ENCODE measurements around the gene TMPRSS5.
A peak's percentile ranks its signal among the peaks of the same experiment; 100 is the strongest.
"Not testable (repeated sequence)": the region's sequence is repeated elsewhere in the genome, so short reads cannot be mapped to it uniquely, and the experiment has no call there.

TMPRSS5 gene

DNA sequence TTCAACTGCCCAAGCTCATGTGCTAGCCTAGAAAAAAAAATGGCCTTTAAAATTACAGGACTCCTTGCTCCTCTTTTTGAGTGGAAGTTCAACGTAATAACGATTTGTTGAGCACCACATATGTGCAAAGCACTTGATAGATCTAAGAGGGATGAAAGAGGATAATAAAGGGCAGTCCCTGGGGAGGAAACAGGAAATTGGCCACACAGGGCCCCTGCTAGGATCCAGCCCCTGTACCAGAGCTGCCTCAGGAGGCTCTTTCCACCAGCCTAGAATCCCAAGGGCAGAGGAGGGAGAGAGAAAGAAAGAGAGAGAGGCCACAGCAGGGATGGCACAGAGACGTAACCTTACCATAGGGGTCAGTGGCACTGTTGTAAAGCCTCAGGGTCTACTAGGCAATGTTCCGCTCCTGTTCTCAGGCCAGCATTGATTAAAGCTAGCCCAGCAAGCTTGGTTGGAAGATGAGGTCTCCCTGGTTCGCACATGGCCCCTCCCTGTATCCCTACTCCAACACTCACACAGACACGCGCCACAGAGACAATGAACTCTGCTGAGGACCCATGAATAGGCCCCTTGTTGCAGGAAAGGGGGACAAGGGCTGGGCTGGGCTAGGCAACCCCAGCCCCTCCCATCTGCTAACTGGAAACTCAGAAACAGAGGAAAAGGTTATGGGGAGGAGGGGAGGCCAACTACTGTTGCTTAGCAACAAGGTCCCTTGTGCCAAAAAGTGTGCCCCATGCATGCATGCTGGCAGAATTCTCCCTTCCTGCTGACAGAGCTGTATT is at the start of gene TMPRSS5:
Gene TMPRSS5, minus strand, starts transcription at position 438 of the 785 bp plus-strand sequence. Its CDS starts 84 bp downstream, at position 354.
- peak; percentile 98 for DNase-seq (ENCODE audit: low spot score)

DNA sequence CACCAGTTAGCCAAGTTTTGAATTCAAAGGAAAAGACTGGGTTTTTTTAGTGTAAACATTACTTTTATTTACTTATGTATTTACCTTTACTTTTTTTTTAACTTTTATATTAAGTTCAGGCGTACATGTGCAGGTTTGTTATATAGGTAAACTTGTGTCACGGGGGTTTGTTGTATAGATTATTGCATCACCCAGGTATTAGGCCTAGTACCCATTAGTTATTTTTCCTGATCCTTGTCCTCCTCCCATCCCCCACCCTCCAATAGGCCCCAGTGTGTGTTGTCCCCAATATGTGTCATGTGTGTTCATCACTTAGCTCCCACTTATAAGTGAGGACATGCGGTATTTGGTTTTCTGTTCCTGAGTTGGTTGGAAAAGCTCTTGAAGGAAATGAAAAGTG is 46.8 kb upstream of the TMPRSS5 start:
- no peak for DNase-seq (ENCODE audit: low spot score)

DNA sequence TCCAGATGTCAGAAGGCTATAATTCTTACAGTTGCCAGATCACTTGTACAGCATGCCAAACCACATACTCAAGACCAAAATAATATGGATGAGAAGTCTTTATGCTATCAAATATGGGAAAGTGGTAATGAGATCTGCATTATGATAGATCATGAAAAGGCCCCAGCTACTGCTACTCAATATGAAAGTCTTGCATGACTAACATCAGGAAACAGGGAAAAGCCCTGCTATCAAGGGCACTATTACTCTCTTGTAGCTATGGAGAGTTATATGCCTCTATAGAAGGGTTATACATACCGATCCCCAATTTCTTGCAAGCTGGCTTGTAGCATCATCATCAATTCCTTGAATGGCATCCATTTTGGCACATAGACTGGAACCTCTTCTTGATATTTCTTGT is 30.2 kb upstream of the TMPRSS5 start:
- DNase-seq (ENCODE audit: low spot score), result no peak

DNA sequence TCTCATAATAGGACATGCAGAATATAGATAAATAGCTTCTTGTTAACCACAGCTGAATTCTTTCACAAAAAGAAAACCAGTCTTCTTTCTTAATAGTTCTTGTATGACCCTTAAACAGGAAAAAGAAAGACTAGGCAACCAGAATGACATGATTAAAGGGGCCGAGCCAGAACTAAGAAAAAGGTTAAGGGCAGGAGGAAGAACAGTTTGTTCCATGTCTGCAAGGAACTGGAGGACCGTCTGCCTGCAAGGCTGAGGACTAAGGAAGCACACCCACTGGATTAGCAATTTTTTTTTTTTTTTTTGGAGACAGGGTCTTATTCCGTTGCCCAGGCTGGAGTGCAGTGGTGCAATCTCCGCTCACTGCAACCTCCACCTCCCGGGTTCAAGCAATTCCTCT is 26.0 kb upstream of the TMPRSS5 start:
- no peak for DNase-seq (ENCODE audit: low spot score)

DNA sequence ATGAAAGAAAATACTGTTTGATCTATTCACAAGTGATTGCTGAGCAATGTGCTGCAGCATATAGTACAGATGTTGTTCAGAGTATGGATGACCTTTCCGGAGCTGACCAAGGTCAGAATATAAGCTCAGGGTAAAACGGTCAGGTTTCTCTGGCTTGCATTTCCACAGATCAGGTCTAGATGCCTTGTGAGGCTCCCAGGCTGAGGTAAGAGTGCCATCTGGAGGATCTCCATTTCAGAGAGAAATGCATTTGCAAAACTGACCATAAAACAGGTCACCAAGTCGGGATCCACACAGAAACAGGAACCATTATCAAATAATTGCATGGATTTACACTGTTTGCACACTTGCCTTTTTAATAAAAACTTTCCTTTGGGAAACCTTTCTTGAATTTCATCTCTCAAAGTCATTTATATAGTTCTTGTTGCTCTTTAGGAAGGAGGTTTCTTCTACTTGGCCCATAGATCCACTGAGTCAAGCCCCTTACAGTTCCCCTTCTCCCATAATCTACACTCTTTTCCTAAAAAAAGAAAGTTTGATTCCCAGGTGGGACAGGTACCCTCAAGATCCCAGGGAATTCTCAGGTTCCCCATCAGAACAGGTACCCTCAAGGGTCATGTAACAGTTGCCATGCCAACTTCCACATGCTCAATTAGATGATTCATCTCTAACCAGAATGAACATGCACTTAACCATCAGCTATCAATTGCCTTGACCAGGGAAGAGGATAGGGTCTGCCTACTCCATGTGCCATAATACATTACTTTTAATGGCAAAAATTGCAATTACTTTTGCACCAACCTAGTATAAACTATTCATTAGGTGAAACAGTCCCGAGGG is 25.0 kb upstream of the TMPRSS5 start:
- peak; percentile 87 for DNase-seq (ENCODE audit: low spot score)

DNA sequence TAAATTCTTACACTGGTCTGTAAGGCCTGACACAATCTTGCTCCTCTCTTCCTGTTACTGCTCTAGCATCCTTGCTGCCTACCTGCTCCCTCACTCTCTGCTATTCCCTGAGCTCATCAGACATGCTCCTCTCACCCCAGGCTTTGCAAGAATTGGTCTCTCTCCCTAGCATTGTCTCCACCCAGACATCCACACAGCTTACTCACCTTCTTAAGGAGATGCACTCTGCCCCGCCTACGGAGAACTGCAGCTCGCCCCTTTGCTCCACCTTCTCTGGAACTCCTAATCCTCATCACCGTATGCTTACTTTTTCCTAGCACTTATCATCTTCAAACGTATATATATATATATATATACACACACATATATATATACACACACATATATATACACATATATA is 23.3 kb upstream of the TMPRSS5 start:
- no peak for DNase-seq (ENCODE audit: low spot score)

DNA sequence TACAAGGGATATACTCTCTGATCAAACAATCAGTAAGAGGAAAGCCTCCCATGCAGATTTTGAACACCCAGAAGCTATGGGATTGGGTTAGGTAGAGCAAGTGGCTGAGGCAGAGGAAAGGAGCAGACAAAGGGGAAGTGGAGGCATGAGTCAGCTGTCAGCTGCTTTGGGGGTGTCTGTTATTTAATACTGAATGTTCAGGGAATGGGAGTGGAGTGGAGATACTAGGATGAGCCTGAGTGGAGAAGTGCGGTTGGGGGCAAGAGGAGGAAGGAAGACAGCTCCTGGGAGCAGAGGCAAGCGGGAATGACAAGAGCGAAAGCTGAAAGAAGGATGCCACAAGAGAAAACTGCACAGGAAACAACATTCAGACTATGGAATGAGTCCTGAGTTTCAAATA is 22.7 kb upstream of the TMPRSS5 start:
- peak; percentile 53 for DNase-seq (ENCODE audit: low spot score)

DNA sequence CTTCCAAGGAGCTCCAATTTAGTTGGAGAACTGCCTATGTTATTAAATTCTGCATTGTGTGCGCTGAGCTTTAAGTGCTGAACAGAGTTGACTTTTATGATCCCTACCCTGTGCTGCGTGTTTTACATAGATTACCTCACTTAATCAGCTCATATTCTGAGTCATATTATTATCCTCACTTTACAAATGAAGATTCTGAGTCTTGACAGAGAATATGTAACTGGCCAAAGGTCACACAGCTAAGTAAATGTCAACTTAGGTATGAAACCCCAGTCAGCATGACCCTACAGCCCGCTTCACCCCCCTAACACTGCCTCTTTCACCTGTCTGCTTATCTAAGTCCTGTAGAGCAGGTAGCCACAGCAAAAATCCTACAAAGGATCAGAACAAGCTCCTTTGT is 19.8 kb upstream of the TMPRSS5 start:
- DNase-seq (ENCODE audit: low spot score), result no peak

DNA sequence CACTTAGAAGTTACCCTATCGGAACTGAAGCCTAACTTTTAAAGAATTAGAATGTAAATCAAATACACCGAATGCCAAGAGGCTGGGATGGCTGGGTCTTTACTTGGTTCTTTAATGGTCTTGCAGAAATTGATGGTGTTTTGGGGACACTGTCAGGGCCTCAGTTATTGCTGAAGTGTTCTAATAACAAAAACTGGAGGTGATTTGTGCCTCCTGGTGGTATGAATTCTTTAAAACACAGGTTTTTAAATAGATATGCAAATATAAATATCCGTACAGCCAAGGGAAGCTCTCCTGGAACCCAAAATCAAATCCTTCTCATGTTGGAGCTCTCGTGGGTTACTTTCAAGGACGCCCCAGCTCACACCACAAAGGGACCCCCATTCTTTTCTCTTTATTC is 19.3 kb upstream of the TMPRSS5 start:
- no peak for DNase-seq (ENCODE audit: low spot score)

DNA sequence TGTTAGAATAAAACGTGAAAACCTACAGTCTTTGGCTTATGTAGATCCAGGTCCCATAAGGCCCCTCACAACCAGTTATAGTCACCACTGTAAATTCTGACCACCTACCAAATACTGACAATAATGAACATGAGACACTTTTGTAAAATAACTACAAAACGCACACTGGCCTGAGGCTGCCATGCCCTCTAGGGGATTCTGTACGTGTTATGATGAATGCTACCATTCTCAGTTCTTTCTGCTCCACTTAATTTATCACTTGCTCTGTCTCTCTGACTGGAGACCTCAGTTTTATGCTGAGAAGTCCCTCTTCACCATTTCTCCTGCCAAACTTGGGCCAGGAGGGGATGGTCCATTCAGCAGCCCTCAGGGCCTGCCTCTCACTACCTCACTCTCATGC is 18.7 kb upstream of the TMPRSS5 start:
- DNase-seq (ENCODE audit: low spot score), result no peak

DNA sequence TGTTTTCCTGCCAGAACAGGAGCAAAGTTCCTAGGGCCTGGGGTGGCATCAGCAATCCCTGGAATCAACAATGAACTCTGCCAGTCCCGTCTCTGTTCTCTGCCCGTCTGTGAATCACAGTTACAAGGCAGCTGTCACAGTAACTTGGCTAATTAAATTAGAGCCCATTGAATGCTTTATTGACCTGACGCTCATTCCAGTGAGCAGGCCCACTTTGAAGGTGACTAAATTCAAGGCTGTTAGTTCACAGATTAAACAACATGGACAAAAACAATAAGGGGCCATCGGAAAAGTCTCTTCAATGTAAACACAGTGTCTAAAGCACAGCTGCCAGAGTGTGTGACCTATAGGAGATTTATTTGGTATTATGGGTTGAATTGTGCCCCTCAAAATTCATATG is 17.7 kb upstream of the TMPRSS5 start:
- no peak for DNase-seq (ENCODE audit: low spot score)

DNA sequence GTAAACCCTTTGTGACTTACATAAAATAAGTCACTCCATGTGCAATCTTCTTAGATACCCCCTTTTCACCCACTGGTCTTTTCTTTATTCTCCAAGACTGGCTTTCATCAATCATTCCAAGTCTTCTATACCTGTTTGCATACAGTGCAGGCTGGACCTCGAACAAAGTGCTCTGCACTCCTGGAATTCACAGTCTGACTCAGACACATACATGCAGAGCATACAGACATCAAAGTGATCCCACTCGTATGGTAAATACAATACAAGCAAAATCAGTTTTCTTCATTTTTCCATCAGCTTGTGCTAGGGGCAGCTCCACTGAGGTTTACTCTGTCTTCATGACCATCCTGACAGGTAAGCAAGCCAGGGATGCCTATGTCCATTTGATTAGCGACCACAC is 16.8 kb upstream of the TMPRSS5 start:
- no peak for DNase-seq (ENCODE audit: low spot score)

DNA sequence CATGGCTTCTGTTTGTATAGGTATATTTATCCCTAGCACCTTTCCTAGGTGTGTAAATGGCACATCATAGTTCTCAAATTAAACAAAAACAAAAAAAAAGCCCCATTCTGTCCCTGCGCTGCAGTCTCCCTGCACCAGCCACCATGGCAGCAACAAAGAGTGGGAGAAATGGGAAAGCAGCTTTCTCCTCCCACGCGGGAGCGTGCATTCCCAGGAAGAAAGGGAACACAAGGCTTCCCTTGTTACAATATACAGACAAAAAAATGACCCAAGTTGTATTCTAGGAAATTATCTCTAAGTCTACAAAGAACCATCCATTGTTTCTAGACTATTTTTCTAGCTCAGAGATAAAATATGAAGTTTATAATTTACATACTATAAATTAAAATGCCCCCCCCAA is 16.1 kb upstream of the TMPRSS5 start:
- peak; percentile 70 for DNase-seq (ENCODE audit: low spot score)

DNA sequence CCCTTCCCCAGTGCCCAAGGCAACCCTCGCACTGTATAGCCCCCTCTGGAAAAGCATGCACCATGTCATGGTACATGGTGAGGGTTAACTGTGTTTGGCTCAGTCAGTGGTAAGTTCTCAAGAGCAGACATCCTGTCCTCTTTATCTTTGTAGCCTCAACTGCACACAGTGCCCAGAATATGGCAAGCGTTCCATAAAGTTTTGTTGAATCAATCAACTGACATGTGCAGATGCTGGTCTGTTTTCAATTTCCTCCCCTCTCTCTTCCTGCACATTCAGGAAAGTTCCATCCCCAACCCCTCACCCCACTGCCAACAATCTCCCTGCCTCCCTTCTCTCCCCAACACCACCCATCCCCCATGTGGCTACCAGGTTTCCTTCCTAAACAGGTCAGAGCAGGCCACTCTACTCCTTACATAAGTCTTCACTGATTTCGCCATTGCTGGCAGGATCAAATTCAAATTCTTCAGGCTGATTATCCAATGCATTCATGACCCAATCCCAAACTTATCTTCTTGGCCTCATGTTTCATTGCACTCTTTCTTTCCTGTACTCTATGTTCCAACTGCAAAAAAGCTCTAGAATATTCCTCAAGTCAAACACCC is 15.5 kb upstream of the TMPRSS5 start:
- no peak for DNase-seq (ENCODE audit: low spot score)

DNA sequence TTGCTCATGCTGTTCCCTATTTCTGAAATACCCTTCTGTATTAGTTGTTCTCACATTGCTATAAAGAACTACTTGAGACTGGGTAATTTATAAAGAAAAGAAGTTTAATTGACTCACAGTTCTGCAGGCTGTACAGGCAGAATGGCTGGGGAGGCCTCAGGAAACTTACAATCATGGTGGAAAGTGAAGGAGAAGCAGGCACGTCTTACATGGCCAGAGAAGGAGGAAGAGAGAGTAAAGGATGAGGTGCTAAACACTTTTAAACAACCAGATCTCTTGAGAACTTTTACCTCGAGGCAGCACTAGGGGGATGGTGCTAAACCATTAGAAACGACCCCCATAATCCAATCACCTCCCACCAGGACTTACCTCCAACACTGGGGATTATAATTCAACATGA is 14.4 kb upstream of the TMPRSS5 start:
- not testable (repeated sequence) for DNase-seq (ENCODE audit: low spot score)

DNA sequence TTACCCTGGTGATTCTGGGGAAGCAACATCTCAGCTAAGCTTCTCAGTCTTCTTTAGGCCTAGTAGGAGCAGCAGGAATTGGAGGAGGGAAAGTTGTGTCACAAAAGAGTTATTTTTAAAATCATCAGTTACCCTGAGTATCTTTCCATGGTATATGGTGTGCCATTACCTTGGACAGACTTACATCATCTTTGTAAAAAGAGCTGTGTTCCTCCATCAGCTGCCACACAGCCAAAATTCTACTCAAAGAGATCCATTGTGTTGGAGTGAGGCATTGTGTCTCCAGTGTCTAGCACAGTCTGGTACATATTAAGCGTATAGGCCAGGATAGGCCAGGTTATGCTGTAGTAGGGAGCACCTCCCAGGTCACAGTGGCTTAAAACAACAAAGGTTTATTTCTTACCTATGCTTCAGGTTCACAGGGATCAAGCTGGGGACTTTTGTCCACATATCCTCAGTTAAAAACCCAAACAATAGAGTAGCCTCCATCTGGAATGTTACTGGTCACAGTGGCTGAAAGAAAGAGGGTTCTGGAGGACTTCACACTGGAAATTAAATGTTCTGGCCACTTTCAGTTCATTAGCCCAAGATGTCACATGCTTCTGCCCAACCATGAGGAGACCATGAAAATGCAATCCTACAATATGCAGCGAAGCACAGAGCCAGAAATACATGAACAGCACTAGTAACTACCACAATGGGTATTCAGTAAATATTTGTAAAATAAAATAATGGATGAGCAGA is 9.9 kb upstream of the TMPRSS5 start:
- peak; percentile 92 for DNase-seq (ENCODE audit: low spot score)

DNA sequence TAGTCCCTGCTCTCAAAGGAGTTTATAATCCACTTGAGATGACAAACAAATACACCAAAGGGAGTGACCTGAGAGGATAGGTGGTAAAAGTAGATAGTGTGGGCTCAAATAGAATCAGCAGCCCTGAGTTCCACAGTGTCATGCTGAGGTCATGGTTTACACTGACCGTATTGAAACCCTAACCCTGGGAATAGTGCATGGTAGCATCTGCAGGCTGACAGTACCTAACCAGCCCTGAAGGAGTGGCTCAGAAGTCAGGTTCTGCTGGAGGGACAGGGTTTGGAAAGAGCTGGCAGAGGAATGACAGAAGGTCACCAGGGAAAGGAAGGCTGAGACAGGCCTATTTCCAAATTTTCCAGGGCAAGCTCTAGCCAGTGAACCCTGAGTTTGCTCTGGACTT is 9.2 kb upstream of the TMPRSS5 start:
- no peak for DNase-seq (ENCODE audit: low spot score)

DNA sequence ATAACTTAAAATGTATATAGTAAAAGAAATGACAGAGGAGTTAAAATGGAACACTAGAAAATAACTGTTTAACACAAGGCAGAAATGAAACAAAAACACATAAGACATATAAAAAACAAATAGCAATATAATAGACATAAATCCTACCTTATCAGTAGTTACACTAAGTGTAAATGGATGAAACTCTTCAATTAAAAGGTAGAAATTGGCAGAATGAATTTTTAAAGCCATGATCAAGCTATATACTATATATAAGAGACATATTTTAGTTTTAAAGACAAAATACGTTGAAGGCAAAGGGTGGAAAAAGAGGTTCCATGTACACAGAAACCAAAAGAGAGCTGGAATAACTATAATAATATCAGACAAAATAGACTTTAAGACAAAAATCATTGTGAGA is 4.9 kb upstream of the TMPRSS5 start:
- DNase-seq (ENCODE audit: low spot score), result no peak

DNA sequence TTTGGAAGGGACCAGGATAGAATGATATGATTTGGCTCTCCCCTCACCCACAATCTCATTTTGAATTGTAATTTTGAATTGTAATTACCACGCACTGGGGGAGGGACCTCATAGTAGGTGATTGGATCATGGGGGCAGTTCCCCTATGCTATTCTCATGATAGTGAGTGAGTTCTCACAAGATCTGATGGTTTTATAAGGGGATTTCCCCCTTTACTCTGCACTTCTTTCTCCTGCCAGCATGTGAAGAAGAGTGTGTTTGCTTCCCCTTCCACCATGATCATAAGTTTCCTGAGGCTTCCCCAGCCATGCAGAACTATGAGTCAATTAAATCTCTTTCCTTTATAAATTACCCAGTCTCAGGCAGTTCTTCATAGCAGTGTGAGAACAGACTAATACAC is 2.6 kb downstream of the TMPRSS5 start:
- not testable (repeated sequence) for DNase-seq (ENCODE audit: low spot score)

DNA sequence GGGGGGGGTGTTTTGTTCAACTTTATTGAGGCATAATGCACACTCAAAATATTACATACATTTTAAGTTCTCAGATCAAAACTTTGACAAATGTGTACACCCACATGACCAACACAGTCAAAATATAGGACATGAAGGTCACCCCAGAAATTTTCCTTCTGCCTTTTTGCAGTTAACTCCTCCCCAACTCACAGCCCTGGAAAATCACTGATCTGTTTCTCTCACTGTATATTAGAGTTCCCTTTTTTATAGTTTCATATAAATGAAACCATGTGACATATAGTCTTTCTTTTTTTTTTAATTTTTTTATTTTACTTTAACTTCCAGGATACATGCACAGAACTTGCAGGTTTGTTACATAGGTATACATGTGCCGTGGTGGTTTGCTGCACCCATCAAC is 4.6 kb downstream of the TMPRSS5 start:
- DNase-seq (ENCODE audit: low spot score), result no peak

DNA sequence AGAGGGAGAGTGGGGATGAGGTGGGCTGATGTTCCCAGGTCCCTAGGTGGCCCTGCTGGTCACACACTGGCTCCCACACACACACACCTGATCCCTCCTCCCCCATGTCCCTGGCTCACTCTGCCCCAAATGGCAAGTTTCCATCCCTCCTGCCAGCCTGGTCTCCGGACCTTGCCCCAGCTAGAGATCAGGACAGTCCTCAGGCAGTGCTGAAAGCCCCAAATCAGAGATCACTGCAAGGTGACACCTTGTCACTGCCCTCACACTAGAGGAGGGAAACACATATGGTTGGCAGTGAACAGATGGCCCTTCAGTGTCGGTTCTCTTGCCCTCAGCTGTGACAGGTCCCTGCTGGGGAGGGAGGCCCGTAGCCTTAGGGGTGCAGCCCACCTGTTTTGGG is 7.6 kb downstream of the TMPRSS5 start:
- DNase-seq (ENCODE audit: low spot score), result no peak

DNA sequence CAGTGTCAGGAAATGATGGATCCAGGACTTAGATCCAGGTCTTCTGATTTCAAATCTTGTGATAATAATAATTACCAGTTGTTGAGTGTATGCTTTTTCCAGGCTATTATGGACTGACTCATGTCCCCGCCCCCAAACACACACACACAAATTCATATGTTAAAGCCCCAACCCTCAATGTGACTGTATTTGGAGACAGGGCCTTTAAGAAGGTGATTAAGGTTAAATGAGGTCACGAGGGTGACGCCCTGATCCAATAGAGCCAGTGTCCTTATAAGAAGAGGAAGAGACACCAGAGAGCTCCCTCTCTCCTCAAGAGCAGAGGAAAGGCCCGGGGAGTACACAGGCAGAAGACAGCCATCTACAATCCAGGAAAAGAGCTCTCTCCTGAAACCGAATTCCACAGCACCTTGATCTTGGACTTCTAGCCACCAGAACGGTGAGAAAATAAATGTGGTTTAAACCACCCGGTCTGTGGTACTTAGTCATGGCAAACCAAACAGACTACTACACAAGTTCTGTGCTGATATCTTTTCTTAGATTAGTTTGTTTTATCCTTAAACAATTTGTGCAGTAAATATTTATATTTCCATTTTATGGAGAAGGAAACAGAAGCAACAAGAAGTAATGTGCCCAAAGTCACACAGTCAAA is 8.2 kb downstream of the TMPRSS5 start:
- DNase-seq (ENCODE audit: low spot score), result no peak

Data from Ammon's horn (tissue), 1 donor.